Esophagus muscularis mucosa (tissue), 4 donors: ENCODE results near the gene HLA-C.

Experiments
- CTCF ChIP-seq, 3 experiments: fragments of 200-600 bp in 2 of 3; fragments of 450-650 bp in 1 of 3; sonication (generic) in 2 of 3; IDR thresholded peaks; one replicate each; pipeline ENCODE4 v1.5.1; 2017 to 2019; ENCODE audit warnings: antibody characterized with exemption in 3 of 3, mild to moderate bottlenecking in 2 of 3, moderate library complexity in 1 of 3
- EP300 ChIP-seq: sonication (generic); formaldehyde crosslinking; IDR thresholded peaks from one replicate; pipeline ENCODE4 v1.6.1; 2017; ENCODE audit warnings: antibody characterized with exemption
- POLR2A ChIP-seq: fragments of 450-650 bp; IDR thresholded peaks from one replicate; pipeline ENCODE4 v1.6.1; 2017; ENCODE audit warnings: antibody characterized with exemption, moderate library complexity, mild to moderate bottlenecking, low read depth
- POLR2AphosphoS5 ChIP-seq, 2 donors: sonication (generic); formaldehyde crosslinking; IDR thresholded peaks; one replicate each; pipeline ENCODE4 v1.6.1; 2017; ENCODE audit warnings: antibody characterized with exemption in 2 of 2

- TF ChIP-seq CTCF (IDR thresholded peaks at IDR 0.05) (no peak), POLR2A (no peak), POLR2AphosphoS5 (IDR thresholded peaks at IDR 0.05) (no peak), EP300 (no peak)
Measured at GRCh38 chr6:31305703-31306219, 33.9 kb upstream of the HLA-C start.
